Measurements from ENCODE around the gene GUCY1A1. TPM values are rescaled to one million over a fixed set of nuclear protein-coding genes. Genes with fewer than 3 reads are reported as not detected.
A peak's percentile ranks its signal among the peaks of the same experiment; 100 is the strongest.

The GUCY1A1 gene
- total and polyA plus RNA-seq, 11 donors: 7.7 to 103 (median 63.6) TPM

- DNase-seq (no peak), ATAC-seq (no peak)
- Histone ChIP-seq H3K4me1 (no peaks in the 10 kb centered on the region), H3K9me3 (no peaks in the 10 kb centered on the region), H3K27me3 (no peaks in the 10 kb centered on the region), H3K4me3 (no peak overlapping the region), H3K36me3 (no peaks in the 10 kb centered on the region), H3K27ac (no peak overlapping the region)
- no peak for TF ChIP-seq POLR2A (IDR thresholded peaks at IDR 0.05)
- TF ChIP-seq, protein P1, sequence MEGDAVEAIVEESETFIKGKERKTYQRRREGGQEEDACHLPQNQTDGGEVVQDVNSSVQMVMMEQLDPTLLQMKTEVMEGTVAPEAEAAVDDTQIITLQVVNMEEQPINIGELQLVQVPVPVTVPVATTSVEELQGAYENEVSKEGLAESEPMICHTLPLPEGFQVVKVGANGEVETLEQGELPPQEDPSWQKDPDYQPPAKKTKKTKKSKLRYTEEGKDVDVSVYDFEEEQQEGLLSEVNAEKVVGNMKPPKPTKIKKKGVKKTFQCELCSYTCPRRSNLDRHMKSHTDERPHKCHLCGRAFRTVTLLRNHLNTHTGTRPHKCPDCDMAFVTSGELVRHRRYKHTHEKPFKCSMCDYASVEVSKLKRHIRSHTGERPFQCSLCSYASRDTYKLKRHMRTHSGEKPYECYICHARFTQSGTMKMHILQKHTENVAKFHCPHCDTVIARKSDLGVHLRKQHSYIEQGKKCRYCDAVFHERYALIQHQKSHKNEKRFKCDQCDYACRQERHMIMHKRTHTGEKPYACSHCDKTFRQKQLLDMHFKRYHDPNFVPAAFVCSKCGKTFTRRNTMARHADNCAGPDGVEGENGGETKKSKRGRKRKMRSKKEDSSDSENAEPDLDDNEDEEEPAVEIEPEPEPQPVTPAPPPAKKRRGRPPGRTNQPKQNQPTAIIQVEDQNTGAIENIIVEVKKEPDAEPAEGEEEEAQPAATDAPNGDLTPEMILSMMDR (IDR thresholded peaks at IDR 0.05): no peak
- intact Hi-C loops (cut with DNase I): no loop called here
- WGBS, 4 donors: 77 to 92% (median 85%) methylated on average over 2 of the region's 2 CpGs
Measured at GRCh38 chr4:155748039-155748438, 81.4 kb downstream of the GUCY1A1 start.

GRCh38 chr4:155749041-155749440 lies 82.4 kb downstream of the GUCY1A1 start:
- WGBS, 4 donors: 78 to 96% (median 93%) methylated on average over 5 of the region's 5 CpGs
- H3K27ac ChIP-seq: no peak overlapping the region
- no peak for ATAC-seq
- H3K36me3 ChIP-seq: no peaks in the 10 kb centered on the region
- H3K27me3 ChIP-seq: no peaks in the 10 kb centered on the region
- no peaks in the 10 kb centered on the region for H3K4me1 ChIP-seq
- TF ChIP-seq, protein P1 (IDR thresholded peaks at IDR 0.05): no peak
- no peak for TF ChIP-seq POLR2A (IDR thresholded peaks at IDR 0.05)
- DNase-seq: no peak
- H3K4me3 ChIP-seq: no peak overlapping the region
- H3K9me3 ChIP-seq: no peaks in the 10 kb centered on the region
- intact Hi-C loops (cut with DNase I): no loop called here

DNA sequence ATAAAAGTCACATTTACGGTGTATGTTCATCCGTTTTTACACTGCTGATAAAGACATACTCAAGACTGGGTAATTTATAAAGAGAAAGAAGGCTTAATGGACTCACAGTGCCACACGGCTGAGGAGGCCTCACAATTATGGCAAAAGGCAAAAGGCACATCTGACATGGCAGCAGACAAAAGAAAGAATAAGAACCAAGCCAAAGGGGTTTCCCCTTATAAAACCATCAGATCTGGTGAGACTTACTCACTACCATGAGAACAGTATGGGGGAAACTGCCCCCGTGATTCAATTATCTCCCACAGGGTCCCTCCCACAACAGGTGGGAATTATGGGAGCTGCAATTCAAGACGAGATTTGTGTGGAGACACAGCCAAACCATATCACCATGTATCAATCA lies 84.9 kb downstream of the GUCY1A1 start:
- H3K36me3 ChIP-seq: no peaks in the 10 kb centered on the region
- no peak overlapping the region for H3K27ac ChIP-seq
- intact Hi-C loops (cut with DNase I): loop anchor here in 1 of 10 donors (2.0 to 10.0 kb wide), 2 partner anchors 41 to 87 kb away; partner anchors contain the start of gene GUCY1A1
- ATAC-seq: no peak
- no peaks in the 10 kb centered on the region for H3K4me1 ChIP-seq
- H3K4me3 ChIP-seq: no peak overlapping the region
- 79 to 91% (median 89%) methylated on average over 5 of the region's 5 CpGs for WGBS, 4 donors
- no peaks in the 10 kb centered on the region for H3K9me3 ChIP-seq
- no peak for TF ChIP-seq POLR2A (IDR thresholded peaks at IDR 0.05)
- TF ChIP-seq, protein P1 (IDR thresholded peaks at IDR 0.05): no peak
- DNase-seq: no peak
- no peaks in the 10 kb centered on the region for H3K27me3 ChIP-seq

DNA sequence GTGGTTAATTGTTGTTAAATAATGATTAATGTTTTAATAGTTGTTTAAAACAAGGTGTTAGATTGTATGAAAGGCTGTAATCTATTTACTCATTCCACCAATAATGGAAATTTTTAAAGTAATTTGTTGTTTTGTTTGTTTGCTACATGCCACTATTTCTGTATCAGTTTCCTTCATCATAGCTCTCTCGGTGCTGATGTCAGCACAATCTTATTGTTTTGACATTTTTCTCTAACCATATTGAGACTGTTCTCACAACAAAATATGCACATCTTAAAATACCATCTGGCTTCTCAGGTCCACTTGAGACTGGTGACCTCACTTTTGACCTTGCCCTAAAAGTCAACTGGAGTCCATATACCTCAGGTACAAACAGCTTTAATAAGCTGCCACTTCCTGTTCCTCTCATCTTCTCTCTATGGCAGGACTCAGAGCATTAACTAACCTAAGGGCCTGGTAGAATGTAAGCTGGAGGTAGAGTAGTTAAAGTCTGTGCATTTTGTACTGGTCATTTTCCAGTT lies 91.2 kb downstream of the GUCY1A1 start:
- Histone ChIP-seq H3K36me3 (no peaks in the 10 kb centered on the region), H3K27me3 (peaks cover 0 to 6% (median 0%) of the 10 kb centered on the region in 9 donors), H3K4me1 (peaks cover 0 to 27% (median 2%) of the 10 kb centered on the region in 12 donors), H3K27ac (peak overlapping the region in 10 of 12 donors; percentile 0 to 95 (median 68)), H3K4me3 (no peak overlapping the region), H3K9me3 (no peaks in the 10 kb centered on the region)
- no peak for TF ChIP-seq POLR2A (IDR thresholded peaks at IDR 0.05)
- TF ChIP-seq, protein P1 (IDR thresholded peaks at IDR 0.05): no peak
- ATAC-seq (no peak), DNase-seq (no peak)
- intact Hi-C loops (cut with DNase I): loop anchor here in 4 of 10 donors (2.0 to 10.0 kb wide), 4 partner anchors 41 to 315 kb away; partner anchors contain the start of gene GUCY1A1 (in 2 of the 4)
- 82 to 92% (median 87%) methylated on average over 1 of the region's 1 CpG for WGBS, 4 donors
